Activated T-cell treated with anti-CD3 and anti-CD28 coated beads for 1 hour (primary cell): ENCODE data around the gene PIGB.
"Not testable (repeated sequence)": the region's sequence is repeated elsewhere in the genome, so short reads cannot be mapped to it uniquely, and the experiment has no call there.

Source experiments
- DNase-seq: peaks from one replicate; pipeline ENCODE4 v3.0.0-alpha.2; 2020; ENCODE audit warnings: low read depth

Gene PIGB

DNA sequence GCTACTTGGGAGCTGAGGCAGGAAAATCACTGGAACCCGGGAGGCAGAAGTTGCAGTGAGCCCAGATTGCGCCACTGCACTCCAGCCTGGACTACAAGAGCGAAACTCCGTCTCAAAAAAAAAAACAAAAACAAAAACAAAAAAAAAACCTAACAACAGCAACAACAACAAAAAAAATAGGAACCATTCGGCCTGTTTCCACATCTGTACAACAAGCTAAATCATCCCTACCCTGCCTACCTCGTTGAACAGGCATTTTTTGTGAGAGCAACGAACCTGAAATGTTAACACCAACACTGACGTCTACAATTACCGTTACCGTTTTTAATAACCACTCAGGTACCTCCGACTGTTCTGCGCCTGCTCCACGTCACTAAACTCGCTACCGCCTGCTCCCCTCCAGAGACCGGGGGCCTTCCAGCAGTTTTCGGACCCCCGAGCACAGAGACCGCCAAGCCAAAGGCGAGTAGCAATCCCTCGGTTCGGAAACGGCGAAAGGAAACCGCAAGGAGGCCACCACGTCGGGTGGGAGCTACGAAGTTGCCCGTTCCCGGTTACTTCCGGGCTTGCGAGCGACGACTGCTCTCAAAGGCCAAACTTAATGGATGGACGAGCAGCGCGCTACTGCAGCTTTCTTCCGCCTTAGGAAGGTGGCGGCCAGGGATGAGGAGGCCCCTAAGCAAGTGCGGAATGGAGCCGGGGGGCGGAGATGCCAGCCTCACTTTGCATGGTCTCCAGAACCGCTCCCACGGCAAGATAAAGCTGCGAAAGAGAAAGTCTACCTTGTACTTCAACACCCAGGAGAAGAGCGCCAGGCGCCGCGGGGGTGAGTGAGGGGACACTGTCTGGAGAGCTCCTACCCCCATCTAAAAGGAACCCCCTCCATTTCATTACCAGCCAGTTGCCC, at the start of gene PIGB, which contains the start of gene PIGBOS1:
Gene PIGB (plus strand): TSS at position 635 of the 907 bp plus-strand sequence. CDS start 29 bp downstream, at position 664.
Gene PIGBOS1 (minus strand): TSS at position 536 of the 907 bp plus-strand sequence. CDS start 1,331 bp downstream, outside the sequence.
- DNase-seq, result peak; percentile 57

DNA sequence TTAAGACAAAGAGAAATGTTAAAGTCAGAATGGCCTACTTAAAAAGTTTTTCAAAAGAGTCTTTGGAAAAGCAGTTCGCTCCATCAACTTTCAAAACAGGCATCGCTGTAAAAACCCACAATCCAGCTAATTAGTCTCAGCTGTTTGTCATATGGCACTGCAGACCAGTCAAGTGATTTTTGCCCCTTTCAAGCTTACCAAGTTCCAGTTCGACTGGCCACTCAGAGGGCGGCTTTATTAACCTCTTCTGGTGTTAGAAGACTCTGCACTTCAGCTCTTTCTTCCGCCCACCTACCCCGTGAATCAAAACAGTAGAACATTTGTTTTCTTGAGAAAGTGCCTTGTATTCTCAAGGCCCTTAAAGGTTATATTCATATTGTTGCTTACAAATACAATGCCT, 48.7 kb upstream of the PIGB start:
- DNase-seq, result no peak

DNA sequence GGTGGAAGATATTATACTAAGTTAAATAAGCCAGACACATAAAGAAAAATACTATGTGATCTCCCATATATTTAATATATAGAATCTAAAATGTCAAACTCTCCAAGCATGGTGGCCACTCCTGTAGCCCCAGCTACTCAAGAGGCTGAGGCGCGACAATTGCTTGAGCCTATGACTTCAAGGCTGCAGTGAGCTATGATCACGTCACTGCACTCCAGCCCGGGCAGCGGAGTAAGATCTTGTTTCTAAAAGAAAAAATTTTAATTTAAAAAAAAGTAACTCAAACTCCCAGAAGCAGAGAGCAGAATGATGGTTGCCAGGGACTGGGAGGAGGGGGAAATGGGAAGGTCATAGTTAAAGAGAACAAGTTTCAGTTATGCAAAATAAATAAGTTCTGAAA, 42.7 kb upstream of the PIGB start:
- DNase-seq, result no peak

DNA sequence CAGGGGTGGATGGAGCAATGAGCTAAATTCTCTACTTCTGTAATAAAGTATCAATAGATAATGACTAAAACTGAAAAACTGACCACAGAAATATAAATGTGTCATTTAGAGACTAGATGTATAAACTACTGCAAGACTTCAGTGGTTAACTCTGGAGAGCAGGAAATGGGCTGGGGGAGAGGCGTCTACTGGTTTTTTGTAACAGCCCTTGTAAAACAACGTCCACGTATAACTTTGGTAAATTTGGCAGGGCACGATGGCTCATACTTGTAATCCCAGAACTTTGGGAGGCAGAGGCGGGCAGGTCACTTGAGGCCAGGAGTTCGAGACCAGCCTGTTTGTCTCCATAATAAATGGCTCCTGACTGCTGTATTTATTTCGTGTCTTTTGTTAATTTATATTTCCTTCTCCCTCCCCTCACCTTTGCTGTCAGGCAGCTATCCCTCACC, 41.9 kb upstream of the PIGB start:
- DNase-seq, result no peak

DNA sequence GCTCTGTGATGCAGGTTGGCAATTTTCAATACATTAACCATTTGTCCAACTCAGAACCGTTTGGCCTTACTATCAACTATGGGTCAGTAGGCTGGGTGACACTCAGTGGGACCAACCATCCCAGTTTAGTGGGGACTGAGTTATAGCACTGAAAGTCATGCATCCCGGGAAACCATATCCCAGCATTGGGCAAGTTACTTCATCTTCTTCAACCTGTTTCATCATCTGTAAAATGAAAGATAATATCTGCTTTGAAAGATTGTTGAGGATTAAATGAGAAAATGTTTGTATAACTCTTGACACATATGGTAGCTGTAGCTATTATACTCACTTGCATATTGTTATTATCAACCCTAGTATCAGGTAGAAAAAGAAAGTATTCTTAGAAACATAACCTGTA, 41.3 kb upstream of the PIGB start:
- no peak for DNase-seq

DNA sequence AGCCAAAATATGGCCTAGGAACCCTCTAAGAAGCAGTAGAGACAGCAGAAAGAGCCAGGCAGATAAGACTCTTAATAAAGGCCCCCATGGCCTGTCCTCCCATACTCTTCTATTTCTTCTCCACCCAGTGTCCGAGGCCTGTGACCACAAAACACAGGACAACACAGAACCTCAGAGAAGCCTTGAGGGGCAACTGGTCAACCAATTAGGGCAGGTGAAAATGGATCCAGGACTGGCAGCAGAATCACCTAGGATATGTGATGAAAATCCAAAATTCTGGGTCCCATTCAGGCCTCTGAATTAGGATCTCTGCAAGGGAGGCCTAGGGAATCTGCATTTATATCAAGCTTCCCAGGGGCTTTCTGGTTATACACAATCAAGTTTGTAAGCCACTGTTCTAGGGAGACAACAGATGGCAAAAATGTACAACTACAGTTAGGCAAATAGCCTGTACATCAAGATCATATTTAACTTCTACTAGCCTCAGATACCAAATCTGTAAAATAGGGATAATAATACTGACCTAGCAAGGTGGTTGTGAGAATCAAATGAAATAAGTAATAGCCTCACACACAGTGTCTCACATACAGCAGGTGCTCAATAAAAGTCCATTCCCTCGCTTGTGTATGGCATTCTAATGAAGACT, 39.8 kb upstream of the PIGB start:
- DNase-seq, result no peak

DNA sequence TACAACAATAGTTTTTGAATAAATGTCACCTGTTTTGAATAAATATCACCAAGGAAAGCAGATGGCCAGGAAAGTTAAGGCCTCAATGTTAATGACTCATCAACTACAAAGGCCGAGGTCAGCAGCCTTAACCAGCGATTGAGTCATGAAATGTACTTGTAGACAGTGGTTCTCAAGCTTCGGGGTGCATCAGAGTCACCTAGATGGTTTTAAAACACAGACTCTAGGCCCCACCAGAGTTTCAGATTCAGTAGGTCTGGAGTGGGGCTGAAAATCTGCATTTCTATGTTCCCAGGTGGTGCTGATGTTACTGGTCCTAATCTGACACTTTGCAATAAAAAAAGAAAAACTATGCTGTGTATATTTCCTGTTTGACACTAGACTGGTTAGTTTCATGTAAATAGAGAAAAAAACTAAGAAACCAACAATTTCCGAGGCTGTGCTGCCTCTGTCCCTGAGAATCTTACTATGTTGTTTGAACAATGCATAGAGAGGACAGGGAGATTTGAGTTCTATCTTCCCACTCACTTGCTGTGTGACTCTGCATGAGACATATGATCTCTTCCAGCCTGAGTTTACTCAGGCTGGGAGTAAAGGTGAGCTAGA, 39.2 kb upstream of the PIGB start:
- DNase-seq, result no peak

DNA sequence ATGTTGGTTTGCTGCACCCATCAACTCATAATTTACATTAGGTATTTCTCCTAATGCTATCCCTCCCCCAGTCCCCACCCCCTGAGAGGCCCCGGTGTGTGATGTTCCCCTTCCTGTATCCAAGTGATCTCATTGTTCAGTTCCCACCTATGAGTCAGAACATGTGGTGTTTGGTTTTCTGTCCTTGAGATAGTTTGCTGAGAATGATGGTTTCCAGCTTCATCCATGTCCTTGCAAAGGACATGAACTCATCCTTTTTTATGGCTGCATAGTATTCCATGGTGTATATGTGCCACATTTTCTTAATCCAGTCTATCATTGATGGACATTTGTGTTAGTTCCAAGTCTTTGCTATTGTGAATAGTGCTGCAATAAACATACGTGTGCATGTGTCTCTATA, 38.4 kb upstream of the PIGB start:
- not testable (repeated sequence) for DNase-seq

DNA sequence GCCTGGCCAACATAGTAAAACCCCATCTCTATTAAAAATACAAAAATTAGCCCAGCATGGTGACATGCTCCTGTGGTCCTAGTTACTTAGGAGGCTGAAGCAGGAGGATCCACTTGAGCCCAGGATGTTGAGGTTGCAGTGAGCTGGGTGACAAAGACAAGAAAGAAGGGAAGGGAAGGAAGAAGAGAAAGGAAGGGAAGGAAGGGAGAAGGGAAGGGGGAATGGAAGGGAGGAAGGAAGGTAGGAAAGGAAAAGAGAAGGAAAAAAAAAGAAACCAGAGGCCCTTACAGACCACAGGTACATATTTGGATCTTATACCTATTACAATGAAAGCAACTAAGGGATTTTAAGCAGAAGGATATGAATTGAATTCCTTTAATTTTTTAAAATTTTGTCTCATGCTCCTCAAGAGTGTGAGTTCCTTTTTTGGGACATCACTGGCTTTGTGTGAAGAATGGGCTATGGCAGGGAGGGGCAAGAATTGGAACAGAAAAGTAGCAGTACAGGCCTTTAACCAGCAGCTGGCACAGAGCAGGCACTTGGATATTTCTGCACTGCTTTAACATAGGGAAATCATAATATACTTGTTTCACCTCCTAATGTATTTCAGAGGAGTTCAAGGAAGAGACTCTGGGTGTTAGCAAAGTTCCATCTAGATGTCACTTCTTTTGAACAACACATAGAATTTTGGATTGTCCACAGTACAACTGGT, 37.3 kb upstream of the PIGB start:
- DNase-seq, result no peak

DNA sequence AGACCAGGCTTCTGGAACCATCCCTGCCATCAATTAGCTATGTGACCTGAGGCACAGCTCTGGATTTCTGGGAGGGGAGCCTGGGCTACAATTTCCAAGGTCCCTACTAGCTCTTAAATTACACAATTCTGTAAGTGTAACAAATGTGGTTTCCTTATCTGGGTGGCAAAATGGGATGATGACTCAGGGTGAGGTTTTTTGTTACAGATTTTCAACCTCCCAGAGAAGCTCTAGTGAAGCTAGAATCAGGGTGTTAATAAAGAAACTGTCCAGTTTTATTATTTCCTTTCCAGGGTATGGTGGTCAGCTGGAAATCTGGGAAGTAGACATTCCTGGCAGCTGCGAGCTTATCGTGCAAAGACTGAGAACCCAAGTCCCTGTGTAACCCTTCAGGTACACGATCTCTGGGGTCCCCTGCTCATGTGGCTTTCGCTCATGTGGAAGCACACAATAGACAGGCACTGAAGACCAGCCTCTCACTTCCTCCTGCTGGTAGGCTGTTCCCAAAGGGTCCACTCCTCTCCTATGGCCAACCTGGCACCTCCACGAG, 36.7 kb upstream of the PIGB start:
- DNase-seq, result no peak

DNA sequence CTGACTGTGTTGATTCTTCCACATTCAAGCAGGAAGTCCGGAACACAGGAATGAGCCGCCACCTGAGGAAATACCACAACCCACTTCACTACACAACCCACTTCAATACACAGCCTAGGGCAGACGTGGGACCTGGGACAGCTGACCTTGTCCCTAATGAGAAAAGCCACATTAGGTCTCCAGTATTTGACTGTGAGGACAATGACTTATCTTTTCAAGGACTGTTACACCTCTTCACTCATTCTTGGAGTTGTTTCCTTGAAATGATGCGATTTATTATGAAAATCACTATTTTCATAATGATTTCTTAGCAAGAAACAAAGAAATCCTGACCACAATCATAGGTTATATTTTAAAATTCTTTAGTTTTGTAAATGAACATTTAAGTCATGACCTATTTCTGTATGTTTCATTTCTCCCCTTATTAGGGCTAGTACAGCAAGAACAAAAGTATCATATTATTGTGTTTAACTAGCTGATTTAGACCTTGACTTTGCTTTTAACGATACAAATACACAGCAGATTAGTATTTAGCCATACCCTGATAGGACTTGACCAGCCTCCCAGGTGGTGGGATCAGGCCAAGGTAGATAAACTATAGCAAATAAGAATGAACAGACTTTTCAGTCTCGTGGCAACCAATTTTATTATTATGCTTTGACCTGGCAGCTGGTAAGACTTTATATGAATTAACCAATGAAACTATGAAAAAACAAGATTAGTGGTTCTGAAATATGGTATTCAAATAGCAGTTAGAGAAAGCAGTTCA, 35.5 kb upstream of the PIGB start:
- no peak for DNase-seq

DNA sequence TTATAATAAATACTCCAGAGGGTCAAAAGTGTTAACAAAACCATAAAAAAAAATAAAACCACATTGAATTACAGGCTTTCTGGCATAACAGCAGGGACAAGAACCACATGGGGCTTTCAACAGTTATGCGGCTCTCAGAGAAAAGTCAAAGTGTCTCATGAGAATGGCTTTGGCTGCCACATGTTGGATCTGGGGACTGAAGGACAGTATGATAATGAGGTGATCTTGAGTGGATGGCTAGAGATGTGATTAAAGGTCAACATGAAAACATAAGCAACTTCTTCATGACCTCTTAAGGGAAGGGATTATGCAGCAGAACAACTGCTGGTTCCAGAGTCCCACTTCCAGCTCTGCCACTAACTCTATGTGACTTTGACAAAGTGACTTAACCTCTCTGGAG, 34.6 kb upstream of the PIGB start:
- DNase-seq, result no peak

DNA sequence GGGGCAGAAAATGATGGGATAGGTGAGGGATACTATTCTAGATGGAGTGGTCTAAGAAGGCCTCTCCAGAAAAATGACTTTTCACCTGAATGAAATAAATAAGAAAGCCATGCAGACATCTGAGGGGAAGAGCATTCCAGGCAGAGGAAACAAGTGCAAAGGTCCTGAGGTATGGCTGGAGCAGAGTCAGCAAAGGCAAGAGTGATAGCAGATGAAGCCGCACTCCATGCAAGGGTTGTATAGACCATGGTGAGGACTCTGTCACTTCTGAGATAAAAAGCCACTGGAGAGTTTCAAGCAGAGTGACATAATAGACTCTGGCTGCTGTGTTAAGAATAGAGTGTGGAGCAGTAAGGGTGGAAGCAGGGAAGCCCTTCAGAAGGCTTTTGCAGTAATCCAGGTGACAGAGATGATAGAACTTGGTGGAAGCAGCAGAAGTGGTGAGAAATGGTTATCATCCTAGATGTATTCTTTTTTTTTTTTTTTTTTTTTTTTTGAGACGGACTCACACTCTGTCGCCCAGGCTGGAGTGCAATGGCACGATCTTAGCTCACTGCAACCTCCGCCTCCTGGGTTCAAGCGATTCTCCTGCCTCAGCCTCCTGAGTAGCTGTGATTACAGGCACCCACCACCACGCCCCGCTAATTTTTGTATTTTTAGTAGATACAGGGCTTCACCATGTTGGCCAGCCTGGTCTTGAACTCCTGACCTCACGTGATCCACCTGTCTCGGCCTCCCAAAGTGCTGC, 32.4 kb upstream of the PIGB start:
- not testable (repeated sequence) for DNase-seq

DNA sequence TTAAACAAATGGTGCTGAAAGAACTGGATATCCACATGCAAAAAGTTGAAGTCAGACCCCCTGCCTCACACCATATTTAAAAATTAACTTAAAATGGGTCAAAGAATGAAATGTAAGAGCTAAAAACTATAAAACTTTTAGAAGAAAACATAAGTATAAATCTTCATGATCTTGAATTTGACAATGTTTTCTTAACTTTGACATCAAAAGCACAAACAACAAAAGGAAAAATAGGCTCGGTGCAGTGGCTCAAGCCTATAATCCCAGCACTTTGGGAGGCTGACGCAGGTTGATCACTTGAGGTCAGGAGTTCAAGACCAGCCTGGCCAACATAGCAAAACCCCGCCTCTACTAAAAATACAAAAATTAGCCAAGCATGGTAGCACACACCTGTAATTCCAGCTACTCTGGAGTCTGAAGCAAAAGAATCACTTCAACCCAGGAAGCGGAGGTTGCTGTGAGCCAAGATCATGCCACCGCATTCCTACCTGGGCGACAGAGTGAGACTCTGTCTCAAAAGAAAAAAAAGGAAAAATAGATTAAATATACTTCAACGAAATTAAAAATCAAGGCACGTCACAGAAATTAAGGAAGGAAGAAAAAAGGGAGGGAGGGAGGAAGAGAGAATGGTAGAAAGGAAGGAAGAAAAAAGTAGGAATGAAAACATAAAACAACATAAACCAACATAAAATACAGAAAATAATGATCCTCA, 30.9 kb upstream of the PIGB start:
- DNase-seq, result no peak

DNA sequence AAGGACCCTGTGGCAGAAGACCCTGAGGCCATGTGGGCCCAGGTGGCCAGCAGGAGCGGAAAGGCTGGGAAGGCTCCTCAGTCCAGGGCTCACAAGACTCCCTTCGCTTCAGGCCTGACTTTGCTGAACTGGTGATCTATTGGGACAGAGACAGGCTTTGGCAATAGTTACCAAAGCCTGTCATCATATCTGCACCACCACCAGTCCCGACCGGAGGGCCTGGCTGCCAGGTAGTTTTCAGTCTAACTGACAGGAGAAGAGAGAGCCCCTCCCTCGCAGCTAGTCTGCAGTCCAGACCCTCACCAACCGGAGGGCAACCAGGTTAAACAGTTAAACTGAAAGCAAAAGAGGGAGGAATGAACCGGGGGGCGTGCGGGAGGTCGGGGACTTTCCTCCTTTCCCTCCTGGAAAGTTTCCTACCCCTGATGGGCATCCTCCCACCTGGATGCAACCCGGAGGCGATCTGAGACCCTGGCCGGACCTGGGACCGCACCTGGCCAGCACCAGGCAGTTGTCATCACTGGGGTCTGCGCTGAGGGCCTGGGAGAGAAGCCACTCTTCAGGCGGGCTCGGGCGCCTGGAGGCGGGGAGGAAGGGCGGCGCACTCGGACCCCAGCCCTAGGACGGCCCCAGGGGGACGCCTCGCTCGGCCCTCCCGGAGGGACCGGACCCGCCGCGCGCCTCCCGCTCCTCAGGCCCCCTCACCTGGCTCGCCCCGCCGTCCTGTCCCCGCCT, 29.8 kb upstream of the PIGB start:
- peak; percentile 12 for DNase-seq

DNA sequence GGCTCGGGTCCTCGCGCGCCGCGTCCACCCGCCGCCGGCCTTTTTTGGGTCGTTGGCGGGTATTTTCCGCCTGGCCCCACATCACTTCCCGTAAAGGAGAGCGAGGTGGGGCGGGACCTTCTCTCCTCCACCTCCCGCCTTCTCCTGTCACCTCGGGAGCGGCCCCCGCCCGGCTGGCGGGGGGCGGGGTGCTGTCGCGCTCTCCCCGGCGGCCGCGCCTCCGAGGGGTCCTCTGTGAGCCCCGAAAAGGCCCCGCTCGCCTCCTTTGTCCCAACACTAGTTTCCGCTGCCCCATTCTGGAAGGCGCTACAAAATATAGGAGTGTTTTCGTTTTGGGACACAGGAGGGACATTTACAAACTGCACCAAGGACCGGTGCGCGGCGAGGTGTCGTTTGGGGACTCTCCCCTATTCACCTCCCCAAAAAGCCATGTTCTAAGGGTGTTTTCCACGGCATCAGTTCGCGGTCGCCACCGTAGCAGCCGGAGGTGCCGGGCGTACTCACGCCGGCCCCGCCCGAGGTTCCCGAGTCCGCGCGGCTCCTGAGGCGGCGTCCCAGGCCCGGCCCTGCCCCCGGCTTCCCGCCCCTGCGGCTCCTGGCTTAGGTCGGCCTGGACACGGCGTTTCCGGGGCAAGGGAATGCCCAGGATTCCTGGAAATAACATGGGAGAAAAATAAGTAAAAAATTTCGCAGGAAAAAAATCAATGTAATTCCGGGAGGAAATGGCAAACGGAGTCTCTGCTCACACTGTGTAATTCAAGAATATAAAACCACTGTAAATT, 29.1 kb upstream of the PIGB start, which contains the start of gene RAB27A:
Gene RAB27A (minus strand): TSS at position 68 of the 782 bp plus-strand sequence. CDS start 54,879 bp downstream, outside the sequence.
- peak; percentile 58 for DNase-seq

DNA sequence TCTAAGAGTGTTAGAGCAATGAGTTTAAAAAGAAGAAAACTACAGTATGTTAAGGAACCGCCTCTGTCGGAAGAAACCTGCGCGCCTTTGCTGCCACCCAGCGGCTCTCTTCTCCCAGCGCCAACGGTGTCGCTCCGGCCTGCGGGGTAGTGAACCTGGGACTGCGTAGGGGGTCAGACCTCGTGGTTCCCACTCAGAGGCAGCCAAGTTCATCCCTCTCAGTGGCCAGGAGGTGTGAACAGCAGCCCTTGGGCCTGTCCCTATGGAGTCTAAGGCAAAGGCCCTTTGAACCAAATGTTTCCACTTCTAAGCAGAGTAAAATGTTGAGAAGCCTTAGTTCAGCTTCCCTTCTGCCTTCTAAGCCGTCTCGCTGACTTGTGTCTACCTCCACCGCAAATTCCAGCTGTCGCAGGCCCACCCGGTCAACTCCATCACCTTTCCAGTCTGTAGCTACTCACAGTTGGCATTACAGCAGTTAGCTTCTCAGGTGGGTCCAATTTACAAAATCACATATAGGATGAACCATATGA, 28.4 kb upstream of the PIGB start:
- DNase-seq, result peak; percentile 77

DNA sequence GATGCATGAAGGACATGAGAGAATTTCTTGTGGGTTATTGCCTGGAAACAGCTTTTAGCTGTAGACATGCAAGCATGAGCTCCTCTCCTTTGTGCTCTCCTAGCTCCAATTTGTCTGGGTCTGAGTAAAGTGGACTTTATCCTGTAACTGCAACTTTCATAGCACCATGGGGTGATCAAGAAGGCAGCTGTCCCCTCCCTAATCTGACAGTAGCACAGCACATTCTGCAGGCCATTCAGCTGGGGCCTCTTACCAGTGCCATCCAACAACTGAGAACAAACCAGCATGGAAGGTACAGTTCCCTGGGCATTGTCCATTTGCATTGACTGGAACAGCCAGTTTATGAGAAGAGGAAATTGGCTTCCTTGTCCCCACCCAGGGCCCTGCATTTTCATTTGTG, 21.7 kb upstream of the PIGB start:
- DNase-seq, result no peak
